ENCODE data around the gene GALNS. TPM values are rescaled to one million over a fixed set of nuclear protein-coding genes. Genes with fewer than 3 reads are reported as not detected.

Gene GALNS
- total RNA-seq, 2 experiments from 2014 or later, result 18.4 to 19.7 TPM

DNA sequence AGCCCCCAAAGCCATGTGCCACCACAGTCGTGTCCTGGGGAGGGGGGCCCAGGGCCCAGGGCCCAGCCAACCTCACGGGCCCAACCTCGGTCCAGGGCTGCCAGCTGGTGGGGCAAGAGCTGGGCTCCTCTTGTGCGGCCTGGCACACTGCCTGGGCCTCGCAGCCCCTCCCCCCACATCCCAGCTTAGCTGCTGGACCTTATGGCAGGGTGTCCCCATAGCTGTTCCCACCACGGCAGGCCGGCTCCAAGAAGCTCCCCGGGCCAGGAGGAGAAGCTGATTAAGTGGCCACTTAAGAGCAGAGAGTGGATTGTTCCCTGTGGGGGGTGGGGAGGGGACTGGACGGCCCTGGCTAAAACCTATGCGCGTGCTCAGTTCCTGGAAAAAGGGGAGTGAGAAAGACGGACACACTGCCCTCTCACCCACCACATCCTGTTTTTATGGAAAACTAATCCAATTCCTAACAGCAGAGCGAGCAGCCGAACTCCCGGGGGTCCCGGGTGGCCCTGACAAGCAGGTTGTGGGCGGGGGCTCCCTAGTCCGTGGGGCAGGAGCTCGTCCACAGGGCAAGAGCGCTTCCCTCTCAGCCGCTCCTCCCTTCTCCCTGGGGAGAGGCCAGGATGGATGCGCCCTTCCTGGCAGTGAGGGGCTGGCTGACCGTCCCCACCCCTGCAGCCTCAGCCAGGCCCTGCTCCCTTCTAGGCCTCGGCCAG is 88.5 kb downstream of the GALNS start:
- Mint-ChIP-seq H3K4me3 (no peak overlapping the region), H3K36me3 (ENCODE audit: low read depth) (no peaks in the 10 kb centered on the region), H3K4me1 (ENCODE audit: low read depth) (peaks cover 15% of the 10 kb centered on the region), H3K9me3 (no peaks in the 10 kb centered on the region), H3K27me3 (no peaks in the 10 kb centered on the region), H3K27ac (no peak overlapping the region)
- peaks cover 83% of the 10 kb centered on the region for H3K4me1 ChIP-seq (ENCODE audit: insufficient read depth, low read length)
- POLR2A ChIA-PET, result interaction anchor here (1.0 kb wide), 1 partner anchor 26 kb away, joined by 3 read pairs; no protein-coding TSS in a partner anchor
- H3K9me3 ChIP-seq (ENCODE audit: control insufficient read depth in 1 of 2, insufficient read depth in 1 of 2, low read length in 2 of 2), result no peaks in the 10 kb centered on the region
- TF ChIP-seq, protein P1, sequence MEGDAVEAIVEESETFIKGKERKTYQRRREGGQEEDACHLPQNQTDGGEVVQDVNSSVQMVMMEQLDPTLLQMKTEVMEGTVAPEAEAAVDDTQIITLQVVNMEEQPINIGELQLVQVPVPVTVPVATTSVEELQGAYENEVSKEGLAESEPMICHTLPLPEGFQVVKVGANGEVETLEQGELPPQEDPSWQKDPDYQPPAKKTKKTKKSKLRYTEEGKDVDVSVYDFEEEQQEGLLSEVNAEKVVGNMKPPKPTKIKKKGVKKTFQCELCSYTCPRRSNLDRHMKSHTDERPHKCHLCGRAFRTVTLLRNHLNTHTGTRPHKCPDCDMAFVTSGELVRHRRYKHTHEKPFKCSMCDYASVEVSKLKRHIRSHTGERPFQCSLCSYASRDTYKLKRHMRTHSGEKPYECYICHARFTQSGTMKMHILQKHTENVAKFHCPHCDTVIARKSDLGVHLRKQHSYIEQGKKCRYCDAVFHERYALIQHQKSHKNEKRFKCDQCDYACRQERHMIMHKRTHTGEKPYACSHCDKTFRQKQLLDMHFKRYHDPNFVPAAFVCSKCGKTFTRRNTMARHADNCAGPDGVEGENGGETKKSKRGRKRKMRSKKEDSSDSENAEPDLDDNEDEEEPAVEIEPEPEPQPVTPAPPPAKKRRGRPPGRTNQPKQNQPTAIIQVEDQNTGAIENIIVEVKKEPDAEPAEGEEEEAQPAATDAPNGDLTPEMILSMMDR (IDR thresholded peaks at IDR 0.05), result no peak
- H3K36me3 ChIP-seq (ENCODE audit: insufficient read depth, low read length), result peaks cover 24% of the 10 kb centered on the region
- DNase-seq, result no peak
- CTCF ChIA-PET, result no interaction called here
- H3K4me3 ChIP-seq (ENCODE audit: low read length), result no peak overlapping the region
- ATAC-seq (ENCODE audit: poor library complexity), result no peak
- no peaks in the 10 kb centered on the region for H3K27me3 ChIP-seq (ENCODE audit: control insufficient read depth in 1 of 2, insufficient read depth in 2 of 2, low read length in 2 of 2)
- intact Hi-C loops (cut with DNase I, micrococcal nuclease), result no loop called here
- H3K27ac ChIP-seq (ENCODE audit: low read depth in 1 of 2, low read length in 2 of 2), result no peak overlapping the region

DNA sequence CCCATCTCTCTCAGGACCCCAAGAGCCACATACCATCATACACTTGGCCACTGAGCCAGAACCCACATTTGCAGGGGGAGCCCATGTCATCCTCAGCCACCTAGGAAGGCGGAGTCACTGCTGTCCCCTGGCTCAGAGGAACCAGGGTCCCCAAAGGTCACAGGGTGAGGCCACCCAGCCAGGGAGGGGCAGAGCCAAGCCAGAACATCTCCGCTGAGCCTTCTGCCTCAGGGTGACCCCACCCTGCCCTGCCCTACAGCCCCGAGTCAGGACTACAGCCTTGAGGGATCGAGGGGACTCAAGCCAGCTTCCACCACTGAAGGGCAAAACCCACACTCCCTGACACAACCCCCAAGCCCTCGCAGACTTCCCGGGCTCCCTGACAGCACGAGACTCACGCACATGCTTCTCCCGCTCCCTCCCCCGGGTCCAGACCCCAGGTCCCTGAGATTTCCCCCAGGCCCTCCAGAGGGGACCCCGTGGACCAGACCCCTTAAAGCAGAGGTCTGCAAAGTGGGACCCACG is 89.1 kb downstream of the GALNS start:
- H3K9me3 ChIP-seq (ENCODE audit: control insufficient read depth in 1 of 2, insufficient read depth in 1 of 2, low read length in 2 of 2), result no peaks in the 10 kb centered on the region
- H3K36me3 ChIP-seq (ENCODE audit: insufficient read depth, low read length), result peaks cover 30% of the 10 kb centered on the region
- TF ChIP-seq, protein P1 (IDR thresholded peaks at IDR 0.05), result no peak
- Mint-ChIP-seq H3K4me3 (no peak overlapping the region), H3K36me3 (ENCODE audit: low read depth) (no peaks in the 10 kb centered on the region), H3K9me3 (no peaks in the 10 kb centered on the region), H3K4me1 (ENCODE audit: low read depth) (peaks cover 15% of the 10 kb centered on the region), H3K27me3 (no peaks in the 10 kb centered on the region), H3K27ac (peak overlapping the region; percentile 58)
- ATAC-seq (ENCODE audit: poor library complexity) (no peak), DNase-seq (no peak)
- H3K27me3 ChIP-seq (ENCODE audit: control insufficient read depth in 1 of 2, insufficient read depth in 2 of 2, low read length in 2 of 2), result no peaks in the 10 kb centered on the region
- peaks cover 83% of the 10 kb centered on the region for H3K4me1 ChIP-seq (ENCODE audit: insufficient read depth, low read length)
- ChIA-PET POLR2A (interaction anchor here (1.1 kb wide), 1 partner anchor 30 kb away, joined by 4 read pairs; no protein-coding TSS in a partner anchor), CTCF (no interaction called here)
- H3K27ac ChIP-seq (ENCODE audit: low read depth in 1 of 2, low read length in 2 of 2), result peak overlapping the region in 1 of 2 donors; percentile 1
- intact Hi-C loops (cut with DNase I, micrococcal nuclease), result no loop called here
- H3K4me3 ChIP-seq (ENCODE audit: low read length), result no peak overlapping the region

DNA sequence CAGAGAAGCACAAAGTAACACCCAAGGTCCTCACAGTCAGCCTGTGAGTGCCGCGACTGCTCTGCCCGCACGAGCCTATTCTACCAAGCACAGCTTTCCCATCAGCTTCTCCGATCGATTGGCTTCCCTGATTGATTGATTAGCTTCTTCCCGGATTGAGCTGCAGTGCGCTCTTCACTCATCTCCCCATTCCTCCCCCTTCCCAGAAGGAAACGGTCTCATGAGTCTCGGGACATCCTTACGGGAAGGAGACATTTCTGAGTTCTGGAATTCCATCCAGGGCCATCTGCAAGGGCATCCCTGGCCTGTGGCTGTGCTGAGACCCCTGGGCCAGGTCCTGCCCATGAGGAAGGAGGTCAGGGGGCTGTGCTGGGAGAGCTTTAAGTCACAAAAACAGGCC is 89.8 kb downstream of the GALNS start:
- DNase-seq (no peak), ATAC-seq (ENCODE audit: poor library complexity) (no peak)
- CTCF ChIA-PET, result interaction anchor here (1.7 kb wide), 1 partner anchor 15 kb away, joined by 3 read pairs; no protein-coding TSS in a partner anchor
- no peak overlapping the region for H3K27ac ChIP-seq (ENCODE audit: low read depth in 1 of 2, low read length in 2 of 2)
- Mint-ChIP-seq H3K4me1 (ENCODE audit: low read depth) (peaks cover 15% of the 10 kb centered on the region), H3K27ac (peak overlapping the region; percentile 58), H3K36me3 (ENCODE audit: low read depth) (no peaks in the 10 kb centered on the region), H3K27me3 (no peaks in the 10 kb centered on the region), H3K9me3 (no peaks in the 10 kb centered on the region), H3K4me3 (no peak overlapping the region)
- TF ChIP-seq, protein P1 (IDR thresholded peaks at IDR 0.05), result no peak
- POLR2A ChIA-PET, result interaction anchor here (1.1 kb wide), 1 partner anchor 29 kb away, joined by 4 read pairs; no protein-coding TSS in a partner anchor
- no peaks in the 10 kb centered on the region for H3K9me3 ChIP-seq (ENCODE audit: control insufficient read depth in 1 of 2, insufficient read depth in 1 of 2, low read length in 2 of 2)
- no peak overlapping the region for H3K4me3 ChIP-seq (ENCODE audit: low read length)
- H3K4me1 ChIP-seq (ENCODE audit: insufficient read depth, low read length), result peaks cover 85% of the 10 kb centered on the region
- peaks cover 33% of the 10 kb centered on the region for H3K36me3 ChIP-seq (ENCODE audit: insufficient read depth, low read length)
- no peaks in the 10 kb centered on the region for H3K27me3 ChIP-seq (ENCODE audit: control insufficient read depth in 1 of 2, insufficient read depth in 2 of 2, low read length in 2 of 2)
- intact Hi-C loops (cut with DNase I, micrococcal nuclease), result no loop called here
